T-cell (primary cell): ENCODE results near the gene MGAT5. TPM values are rescaled to one million over a fixed set of nuclear protein-coding genes. Genes with fewer than 3 reads are reported as not detected.
A peak's percentile ranks its signal among the peaks of the same experiment; 100 is the strongest.

Experiments
- ATAC-seq, 4 experiments: fragments of 200-7000 bp in 3 of 4; fragments of 150-1000 bp in 1 of 4; cut with Tn5 transposase; replicated peaks in 1 of 4; 1 replicate in 3 of 4; 2 replicates in 1 of 4; pipeline ENCODE4 v1.10.0; 2021; ENCODE audit warnings: moderate library complexity in 3 of 4, mild to moderate bottlenecking in 2 of 4, moderate number of reproducible peaks in 1 of 4
- CTCF ChIA-PET, 2 donors: fragments of 300-600 bp; sonication (Branson Sonifier 250); formaldehyde crosslinking; loops; one replicate each; lab custom pipeline; 2022; ENCODE audit warnings: antibody characterized with exemption in 2 of 2; lab: Charles Lee
- POLR2A ChIA-PET, 2 donors: fragments of 300-600 bp; sonication (Branson Sonifier 250); formaldehyde crosslinking; loops; one replicate each; lab custom pipeline; 2022; ENCODE audit warnings: antibody characterized with exemption in 2 of 2; lab: Charles Lee
- DNase-seq, 35 experiments: peaks; one replicate each; pipeline versions ENCODE4 v3.0.0 to v3.0.0-alpha.2; 2013 to 2023
- H3K27ac ChIP-seq: one replicate; pipeline ENCODE4 v1.5.1; 2013; ENCODE audit warnings: low read length
- H3K27me3 ChIP-seq, 2 experiments: replicated peaks in 1 of 2; 1 replicate in 1 of 2; 2 replicates in 1 of 2; pipeline versions ENCODE4 v1.6.1 to v1.7.0; 2013; ENCODE audit warnings: low read length in 1 of 2, mixed read lengths in 1 of 2; ENCODE audit not compliant: control insufficient read depth in 2 of 2, insufficient read depth in 2 of 2; ENCODE audit errors: extremely low read depth in 1 of 2
- H3K36me3 ChIP-seq, 2 donors: 1 replicate in 1 of 2; 2 replicates in 1 of 2; pipeline versions ENCODE4 v1.6.1 to v1.7.0; 2013; ENCODE audit warnings: low read length in 1 of 2; ENCODE audit not compliant: control insufficient read depth in 2 of 2, insufficient read depth in 1 of 2; ENCODE audit errors: extremely low read depth in 1 of 2
- H3K4me1 ChIP-seq, 2 experiments: 1 replicate in 1 of 2; 2 replicates in 1 of 2; pipeline versions ENCODE4 v1.6.1 to v1.7.0; 2013; ENCODE audit warnings: low read length in 2 of 2, mixed read lengths in 1 of 2; ENCODE audit not compliant: insufficient read depth in 2 of 2, control insufficient read depth in 1 of 2; ENCODE audit errors: extremely low read depth in 1 of 2
- H3K4me3 ChIP-seq, 2 donors: 1 replicate in 1 of 2; 2 replicates in 1 of 2; pipeline versions ENCODE4 v1.5.1 to v1.7.0; 2013; ENCODE audit warnings: mild to moderate bottlenecking in 2 of 2, low read length in 1 of 2, moderate library complexity in 1 of 2; ENCODE audit not compliant: control insufficient read depth in 1 of 2; ENCODE audit errors: extremely low read depth in 1 of 2
- H3K9me3 ChIP-seq: 2 replicates; pipeline ENCODE4 v1.7.0; 2013
- H3K27ac Mint-ChIP-seq, 2 donors: one replicate each; pipeline ENCODE4 v1.8.0; 2020 to 2021; ENCODE audit warnings: mild to moderate bottlenecking in 2 of 2, mixed read lengths in 2 of 2
- H3K27me3 Mint-ChIP-seq, 2 donors: one replicate each; pipeline ENCODE4 v1.8.0; 2021 to 2022; ENCODE audit warnings: mixed read lengths in 2 of 2
- H3K36me3 Mint-ChIP-seq: one replicate; pipeline ENCODE4 v1.8.0; 2021; ENCODE audit warnings: mixed read lengths
- H3K4me1 Mint-ChIP-seq, 3 donors: one replicate each; pipeline ENCODE4 v1.8.0; 2020 to 2022; ENCODE audit warnings: mixed read lengths in 3 of 3, mild to moderate bottlenecking in 1 of 3
- H3K4me3 Mint-ChIP-seq, 3 donors: one replicate each; pipeline ENCODE4 v1.8.0; 2020 to 2022; ENCODE audit warnings: mild to moderate bottlenecking in 3 of 3, mixed read lengths in 3 of 3, moderate library complexity in 3 of 3
- H3K9me3 Mint-ChIP-seq, 3 donors: one replicate each; pipeline ENCODE4 v1.8.0; 2020 to 2022; ENCODE audit warnings: mixed read lengths in 3 of 3
- WGBS: methylation state at CpG from one replicate; pipeline ENCODE4 v1.1.5; 2013; ENCODE audit warnings: missing lambda C conversion rate; ENCODE audit not compliant: insufficient coverage; 5-methylcytosine and 5-hydroxymethylcytosine counted together
- total RNA-seq, 35 experiments: library from RNA in 6 of 35; stranded (reverse) in 6 of 35; fragments of 120-200 nt in 1 of 35; gene quantifications; one replicate each; pipeline versions ENCODE4 v1.2.1 to v1.2.4 and lab custom pipeline; 2013 to 2026

Gene MGAT5
- total RNA-seq, 5 donors from 2014 or later (not counting 1 experiment from before 2014, with no cell fraction given) = 61.1 to 94.9 (median 81.8) TPM

DNA sequence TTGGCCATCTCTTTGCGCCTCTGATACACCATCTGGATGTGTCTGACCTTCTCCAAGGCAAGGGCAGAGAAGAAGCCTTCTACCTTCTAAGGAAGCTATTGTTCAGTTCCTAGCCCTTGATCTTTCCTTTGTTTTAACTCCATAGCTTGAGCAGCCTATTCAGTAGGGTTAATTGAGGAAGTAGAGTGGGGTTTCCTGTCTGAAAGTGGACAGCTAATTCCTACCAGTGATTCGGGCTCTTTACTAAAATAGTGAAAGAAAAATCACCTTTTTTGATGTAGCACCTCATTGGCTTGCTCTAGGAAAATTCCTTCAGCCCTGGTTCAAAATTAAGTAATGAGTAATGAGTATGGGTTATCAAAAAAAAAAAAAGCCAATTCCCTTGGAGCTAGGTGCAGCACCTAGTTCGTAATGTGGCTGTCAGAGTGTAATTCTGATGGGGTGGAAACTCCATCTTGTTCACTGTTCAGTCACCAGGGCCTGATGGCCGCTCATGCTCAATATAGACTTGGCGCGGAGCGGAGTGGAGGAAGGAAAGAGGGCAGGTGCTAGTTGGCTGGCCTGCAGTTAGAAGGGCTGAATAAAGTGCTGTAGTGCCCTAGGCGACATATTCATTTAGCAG is 2.9 kb upstream of the MGAT5 start:
- ChIA-PET POLR2A (interaction anchor here in 1 of 2 donors (0.6 kb wide), 1 partner anchor 68 kb away, joined by 3 read pairs; no protein-coding TSS in a partner anchor), CTCF (interaction anchor here (0.6 to 1.8 kb wide), 6 partner anchors 26 to 161 kb away, joined by 3 to 6 read pairs (median 4); no protein-coding TSS in a partner anchor)
- peaks cover 30% of the 10 kb centered on the region for H3K36me3 Mint-ChIP-seq
- 89% methylated on average over 6 of the region's 8 CpGs for WGBS
- H3K9me3 Mint-ChIP-seq = no peaks in the 10 kb centered on the region
- peak overlapping the region; percentile 45 to 63 for H3K27ac Mint-ChIP-seq
- no peaks in the 10 kb centered on the region for H3K9me3 ChIP-seq
- H3K4me1 ChIP-seq = peaks cover 66 to 76% of the 10 kb centered on the region in 2 experiments
- DNase-seq (no peak), ATAC-seq (no peak)
- H3K4me3 Mint-ChIP-seq = peak overlapping the region in 1 of 3 donors; percentile 49
- peaks cover 0 to 12% of the 10 kb centered on the region in 2 donors for H3K36me3 ChIP-seq
- H3K27ac ChIP-seq = no peak overlapping the region
- peaks cover 93 to 100% (median 94%) of the 10 kb centered on the region in 3 donors for H3K4me1 Mint-ChIP-seq
- H3K4me3 ChIP-seq = no peak overlapping the region
- H3K27me3 ChIP-seq = no peaks in the 10 kb centered on the region
- H3K27me3 Mint-ChIP-seq = no peaks in the 10 kb centered on the region

DNA sequence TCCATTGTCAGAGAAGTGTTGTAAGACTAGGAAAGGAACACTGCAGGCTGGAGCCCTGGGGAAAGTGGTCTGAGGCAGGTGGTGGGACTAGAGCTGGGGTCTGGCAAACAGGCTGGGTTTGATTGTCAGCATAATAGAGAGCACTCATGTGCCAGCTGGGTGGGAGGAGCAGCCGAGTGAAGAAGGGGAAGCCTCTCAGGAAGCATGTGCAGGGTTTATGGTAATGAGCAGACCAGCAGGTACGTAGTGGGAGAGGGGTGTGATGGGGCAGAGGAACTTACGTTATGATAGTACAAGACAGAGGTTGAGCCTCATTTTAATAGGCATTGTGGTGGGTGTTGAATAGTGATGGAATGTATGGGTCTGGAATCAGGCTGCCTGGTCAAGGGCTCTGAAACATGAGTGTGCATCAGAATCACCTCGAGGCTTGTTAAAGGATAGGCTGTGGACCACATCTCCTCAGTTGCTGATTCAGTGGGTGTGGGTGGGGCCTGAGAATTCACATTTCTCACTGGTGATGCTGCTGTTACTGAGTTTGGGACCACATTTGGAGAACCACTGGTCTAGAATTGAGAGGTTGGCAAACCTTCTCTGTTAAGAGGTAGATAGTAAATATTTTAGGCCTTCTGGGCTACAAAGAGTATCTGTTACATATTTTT is 1.7 kb upstream of the MGAT5 start:
- Mint-ChIP-seq H3K4me1 (peaks cover 93 to 95% (median 94%) of the 10 kb centered on the region in 3 donors), H3K27me3 (no peaks in the 10 kb centered on the region), H3K4me3 (peak overlapping the region in 1 of 3 donors; percentile 54), H3K27ac (peak overlapping the region; percentile 30 to 62), H3K9me3 (no peaks in the 10 kb centered on the region), H3K36me3 (peaks cover 30% of the 10 kb centered on the region)
- H3K27ac ChIP-seq = no peak overlapping the region
- peaks cover 0 to 12% of the 10 kb centered on the region in 2 donors for H3K36me3 ChIP-seq
- WGBS = 41% methylated on average over 3 of the region's 4 CpGs
- ATAC-seq (peak in 2 of 4 experiments; percentile 40 to 48), DNase-seq (peak in 1 of 35 experiments; percentile 28)
- ChIA-PET POLR2A (no interaction called here), CTCF (interaction anchor here in 1 of 2 donors (0.6 kb wide), 1 partner anchor 660 kb away, joined by 4 read pairs; no protein-coding TSS in a partner anchor)
- H3K4me3 ChIP-seq = no peak overlapping the region
- H3K4me1 ChIP-seq = peaks cover 59 to 76% of the 10 kb centered on the region in 2 experiments
- H3K9me3 ChIP-seq = no peaks in the 10 kb centered on the region
- no peaks in the 10 kb centered on the region for H3K27me3 ChIP-seq

DNA sequence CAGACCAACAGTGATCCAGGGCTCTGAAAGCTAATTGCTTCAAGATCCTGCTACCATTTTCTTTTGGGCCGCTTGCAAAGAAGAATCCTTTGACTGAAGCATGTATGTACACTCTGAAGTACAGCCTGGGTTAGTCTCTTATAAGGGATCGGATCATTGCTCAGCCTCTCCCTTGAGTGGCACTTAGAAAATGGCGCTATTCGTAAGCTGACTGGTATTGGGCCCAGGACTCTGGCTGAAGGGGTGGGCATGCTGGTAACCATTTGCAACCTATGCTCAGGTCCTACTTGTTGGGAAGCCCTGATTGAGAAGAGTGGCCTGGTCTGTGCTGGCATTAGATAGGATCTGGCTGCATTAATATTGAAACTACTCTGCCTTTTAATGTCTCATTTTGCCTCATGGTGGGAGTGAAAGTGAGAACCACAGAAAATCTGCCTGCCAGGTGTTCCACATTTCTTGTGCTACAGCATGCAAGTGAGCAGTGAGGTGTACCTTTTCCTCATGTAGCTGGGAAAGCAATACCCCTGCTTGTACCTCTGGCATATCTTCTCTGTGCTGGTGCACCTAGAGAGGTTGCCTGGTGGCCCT is 661 bp upstream of the MGAT5 start:
- Histone ChIP-seq H3K9me3 (no peaks in the 10 kb centered on the region), H3K27ac (no peak overlapping the region), H3K4me1 (peaks cover 66 to 78% of the 10 kb centered on the region in 2 experiments), H3K4me3 (no peak overlapping the region), H3K36me3 (peaks cover 0 to 12% of the 10 kb centered on the region in 2 donors), H3K27me3 (no peaks in the 10 kb centered on the region)
- peaks cover 93 to 95% (median 94%) of the 10 kb centered on the region in 3 donors for H3K4me1 Mint-ChIP-seq
- POLR2A ChIA-PET = interaction anchor here in 1 of 2 donors (0.6 kb wide), 1 partner anchor 133 kb away, joined by 3 read pairs; no protein-coding TSS in a partner anchor
- peaks cover 30% of the 10 kb centered on the region for H3K36me3 Mint-ChIP-seq
- CTCF ChIA-PET = interaction anchor here in 1 of 2 donors (1.9 kb wide), 1 partner anchor 8 kb away, joined by 7 read pairs; no protein-coding TSS in a partner anchor
- H3K27ac Mint-ChIP-seq = peak overlapping the region; percentile 23 to 56
- no peak overlapping the region for H3K4me3 Mint-ChIP-seq
- ATAC-seq (no peak), DNase-seq (no peak)
- H3K27me3 Mint-ChIP-seq = no peaks in the 10 kb centered on the region
- H3K9me3 Mint-ChIP-seq = no peaks in the 10 kb centered on the region
- WGBS = 91% methylated on average over 4 of the region's 4 CpGs

DNA sequence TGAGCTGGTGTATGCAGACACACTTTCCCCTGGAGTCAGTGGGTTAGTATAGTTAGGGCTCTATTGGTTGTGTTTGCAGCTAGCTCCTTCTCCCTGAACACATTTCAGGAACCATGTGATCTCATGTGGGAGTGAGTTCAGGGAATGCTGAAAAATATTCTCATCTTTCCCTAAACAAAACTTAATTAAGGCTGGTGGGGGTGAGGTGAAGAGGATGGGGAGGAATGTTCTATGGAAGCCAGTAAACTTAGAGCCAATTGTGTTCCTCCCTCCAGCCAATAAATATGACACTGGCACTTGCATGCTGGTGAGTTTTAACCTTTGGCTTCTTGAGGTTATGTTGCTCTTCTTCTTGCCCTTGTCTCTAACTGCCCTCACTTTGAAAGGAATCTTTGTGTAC is 952 bp downstream of the MGAT5 start:
- CTCF ChIA-PET = interaction anchor here (0.6 to 1.9 kb wide), 3 partner anchors 9 to 99 kb away, joined by 3 to 7 read pairs (median 4); no protein-coding TSS in a partner anchor
- peak overlapping the region in 1 of 2 donors; percentile 59 for H3K27ac Mint-ChIP-seq

DNA sequence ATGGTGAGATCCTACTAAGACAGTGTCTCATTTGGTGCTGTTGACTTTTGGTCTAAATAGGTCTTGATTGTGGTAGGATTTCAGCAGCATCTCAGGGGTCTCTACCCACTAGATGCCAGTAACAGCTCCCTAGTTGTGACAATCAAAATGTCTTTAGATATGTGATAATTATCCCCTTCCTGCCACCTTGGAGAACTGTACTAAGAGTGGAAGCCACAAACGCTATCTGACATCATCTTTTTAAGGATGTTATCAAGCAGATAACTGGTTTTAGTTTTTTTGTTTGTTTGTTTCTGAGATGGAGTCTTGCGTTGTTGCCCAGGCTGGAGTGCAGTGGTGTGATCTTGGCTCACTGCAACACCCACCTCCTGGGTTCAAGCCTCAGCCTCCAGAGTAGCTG is 3.1 kb downstream of the MGAT5 start:
- peak overlapping the region; percentile 90 to 91 for H3K27ac Mint-ChIP-seq
- Histone ChIP-seq H3K4me1 (peaks cover 73 to 84% of the 10 kb centered on the region in 2 experiments), H3K9me3 (no peaks in the 10 kb centered on the region), H3K27ac (no peak overlapping the region), H3K4me3 (no peak overlapping the region), H3K27me3 (no peaks in the 10 kb centered on the region), H3K36me3 (peaks cover 0 to 12% of the 10 kb centered on the region in 2 donors)
- H3K27me3 Mint-ChIP-seq = no peaks in the 10 kb centered on the region
- peaks cover 31% of the 10 kb centered on the region for H3K36me3 Mint-ChIP-seq
- no CpG with 5 or more reads among the region's 2 CpGs for WGBS
- H3K4me3 Mint-ChIP-seq = peak overlapping the region in 1 of 3 donors; percentile 56
- no peaks in the 10 kb centered on the region for H3K9me3 Mint-ChIP-seq
- H3K4me1 Mint-ChIP-seq = peaks cover 94 to 96% (median 95%) of the 10 kb centered on the region in 3 donors
- CTCF ChIA-PET = interaction anchor here in 1 of 2 donors (0.8 kb wide), 1 partner anchor 59 kb away, joined by 3 read pairs; no protein-coding TSS in a partner anchor
- ATAC-seq (no peak), DNase-seq (no peak)
- POLR2A ChIA-PET = interaction anchor here in 1 of 2 donors (0.6 kb wide), 2 partner anchors 194 to 1484 kb away, joined by 4 to 5 read pairs; no protein-coding TSS in a partner anchor

More for the DNA sequence above, 952 bp downstream of the MGAT5 start:
- Histone ChIP-seq H3K9me3 (no peaks in the 10 kb centered on the region), H3K27me3 (no peaks in the 10 kb centered on the region), H3K4me3 (no peak overlapping the region), H3K36me3 (peaks cover 0 to 12% of the 10 kb centered on the region in 2 donors), H3K27ac (no peak overlapping the region), H3K4me1 (peaks cover 75 to 81% of the 10 kb centered on the region in 2 experiments)
- H3K36me3 Mint-ChIP-seq = peaks cover 28% of the 10 kb centered on the region
- POLR2A ChIA-PET = no interaction called here
- H3K9me3 Mint-ChIP-seq = no peaks in the 10 kb centered on the region
- H3K4me3 Mint-ChIP-seq = no peak overlapping the region
- ATAC-seq = no peak
- no peaks in the 10 kb centered on the region for H3K27me3 Mint-ChIP-seq
- no peak for DNase-seq
- H3K4me1 Mint-ChIP-seq = peaks cover 93 to 95% (median 94%) of the 10 kb centered on the region in 3 donors

DNA sequence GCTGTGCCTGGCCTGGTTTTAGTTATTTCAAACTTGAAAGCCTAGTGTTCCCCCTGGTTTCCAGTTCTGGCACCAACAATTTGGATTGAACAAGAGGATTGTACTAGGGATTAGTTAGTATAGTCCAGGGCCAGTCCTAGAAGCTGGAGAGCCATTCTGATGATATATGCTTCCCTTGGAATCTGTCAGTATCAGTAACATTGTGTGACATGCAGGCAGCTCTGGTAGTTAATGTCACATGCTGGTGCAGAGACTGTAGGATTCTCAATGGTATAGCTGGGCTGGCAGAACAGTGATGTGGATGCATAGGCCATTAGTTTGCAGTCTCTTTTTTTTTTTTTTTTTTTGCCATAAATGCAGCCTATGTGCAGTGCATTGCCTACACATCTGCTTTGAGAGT is 3.6 kb downstream of the MGAT5 start:
- ATAC-seq (no peak), DNase-seq (no peak)
- Histone ChIP-seq H3K27ac (no peak overlapping the region), H3K4me3 (no peak overlapping the region), H3K36me3 (peaks cover 0 to 12% of the 10 kb centered on the region in 2 donors), H3K27me3 (no peaks in the 10 kb centered on the region), H3K4me1 (peaks cover 73 to 84% of the 10 kb centered on the region in 2 experiments), H3K9me3 (no peaks in the 10 kb centered on the region)
- Mint-ChIP-seq H3K27ac (peak overlapping the region; percentile 90 to 91), H3K36me3 (peaks cover 25% of the 10 kb centered on the region), H3K4me3 (peak overlapping the region in 1 of 3 donors; percentile 56), H3K27me3 (no peaks in the 10 kb centered on the region), H3K4me1 (peaks cover 93 to 96% (median 95%) of the 10 kb centered on the region in 3 donors), H3K9me3 (no peaks in the 10 kb centered on the region)
- CTCF ChIA-PET = interaction anchor here in 1 of 2 donors (0.7 kb wide), 1 partner anchor 43 kb away, joined by 3 read pairs; no protein-coding TSS in a partner anchor
- POLR2A ChIA-PET = no interaction called here
